NCI-H345 treated with DMSO at 0.1 percent for 48 hours (cell line): ENCODE measurements around the gene RTF2.
"Not testable (repeated sequence)": the region's sequence is repeated elsewhere in the genome, so short reads cannot be mapped to it uniquely, and the experiment has no call there.

ENCODE experiments used
- DNase-seq: peaks from one replicate; lab custom pipeline; 2025; ENCODE audit not compliant: unreplicated experiment; lab: John Stamatoyannopoulos, UW

Gene RTF2

GRCh38 chr20:56540415-56540814, 72.0 kb downstream of the RTF2 start:
- no peak for DNase-seq

- DNase-seq, result no peak
Observed at GRCh38 chr20:56542489-56543030, 74.1 kb downstream of the RTF2 start.

- no peak for DNase-seq
Observed at GRCh38 chr20:56551571-56551970, 83.1 kb downstream of the RTF2 start.

- DNase-seq, result no peak
Observed at GRCh38 chr20:56552911-56553629, 84.6 kb downstream of the RTF2 start.

GRCh38 chr20:56554869-56555268, 86.4 kb downstream of the RTF2 start:
- peak; percentile 99 for DNase-seq

GRCh38 chr20:56558968-56559367, 90.5 kb downstream of the RTF2 start:
- no peak for DNase-seq

GRCh38 chr20:56564526-56564925, 96.1 kb downstream of the RTF2 start:
- not testable (repeated sequence) for DNase-seq

GRCh38 chr20:56565511-56565910, 97.1 kb downstream of the RTF2 start:
- no peak for DNase-seq

GRCh38 chr20:56566621-56567020, 98.2 kb downstream of the RTF2 start:
- peak; percentile 75 for DNase-seq
